Fibroblast of skin of left biceps (primary cell): ENCODE results near the gene PAX8.

ENCODE experiments used
- DNase-seq, 2 experiments: peaks; one replicate each; pipeline ENCODE4 v3.0.0-alpha.2; 2013; ENCODE audit warnings: low read depth in 2 of 2

PAX8 gene

GRCh38 chr2:113203901-113204519 lies 74.7 kb downstream of the PAX8 start:
- DNase-seq: peak in 1 of 2 experiments; percentile 23

DNA sequence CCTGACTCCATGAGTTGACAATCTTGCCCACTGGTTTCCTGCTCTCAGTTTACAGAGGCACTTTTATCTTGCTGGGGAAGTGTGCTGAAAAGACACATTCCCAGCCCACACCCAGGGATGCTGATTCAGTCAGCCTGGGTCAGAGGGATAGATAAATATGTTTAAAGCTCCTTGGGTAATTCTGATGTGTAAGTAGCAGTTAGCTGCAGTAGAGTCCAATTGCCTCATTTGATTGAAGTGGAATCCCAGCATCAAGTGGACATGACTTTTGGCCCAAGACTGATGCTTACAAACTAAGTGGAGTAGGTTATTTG lies 75.5 kb downstream of the PAX8 start:
- no peak for DNase-seq

DNA sequence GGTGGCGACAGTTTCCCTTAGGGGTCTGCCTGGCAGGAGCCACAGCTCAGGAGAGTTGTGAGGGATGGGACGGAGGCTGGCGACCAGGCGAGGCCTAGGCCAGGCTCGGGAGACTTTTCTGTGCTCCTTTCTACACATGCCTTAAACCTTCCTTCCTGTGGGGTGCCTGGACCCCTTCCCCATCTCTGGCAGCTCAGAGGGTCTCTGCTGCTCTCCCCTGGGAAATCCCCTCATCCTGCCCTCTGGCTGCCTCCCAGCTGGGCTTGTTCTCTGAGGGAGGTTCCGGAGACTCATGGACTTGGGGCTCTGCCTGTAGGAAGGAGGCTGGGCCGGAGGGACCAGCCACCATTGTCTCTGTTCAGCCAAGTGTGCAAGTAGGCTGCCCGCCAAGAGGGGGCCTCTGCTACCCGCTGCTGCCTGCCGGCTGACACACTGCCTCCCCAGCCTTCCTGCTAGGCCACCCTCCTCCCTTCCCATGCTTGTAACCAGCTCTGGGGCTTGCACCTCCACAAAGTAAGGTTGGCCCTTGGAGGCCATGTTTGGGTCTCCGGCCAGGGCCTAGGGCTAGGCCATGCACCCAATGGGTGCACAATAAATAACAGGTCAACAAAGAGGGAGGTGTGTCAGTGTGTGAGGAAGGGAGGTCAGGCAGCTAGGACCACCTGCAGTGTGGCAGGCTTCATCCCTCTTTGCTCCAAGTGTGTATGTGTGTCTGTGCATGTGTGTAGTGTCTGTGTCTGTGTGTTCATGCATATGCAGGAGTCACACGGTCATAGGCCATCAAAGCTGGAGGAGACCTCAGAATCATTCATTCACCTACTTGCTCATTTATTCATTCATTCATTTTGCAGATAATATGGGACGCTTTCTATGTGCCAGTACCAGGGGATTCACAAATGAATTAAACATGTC lies 76.2 kb downstream of the PAX8 start:
- DNase-seq: no peak

GRCh38 chr2:113201496-113202304 lies 77.0 kb downstream of the PAX8 start:
- no peak for DNase-seq

DNA sequence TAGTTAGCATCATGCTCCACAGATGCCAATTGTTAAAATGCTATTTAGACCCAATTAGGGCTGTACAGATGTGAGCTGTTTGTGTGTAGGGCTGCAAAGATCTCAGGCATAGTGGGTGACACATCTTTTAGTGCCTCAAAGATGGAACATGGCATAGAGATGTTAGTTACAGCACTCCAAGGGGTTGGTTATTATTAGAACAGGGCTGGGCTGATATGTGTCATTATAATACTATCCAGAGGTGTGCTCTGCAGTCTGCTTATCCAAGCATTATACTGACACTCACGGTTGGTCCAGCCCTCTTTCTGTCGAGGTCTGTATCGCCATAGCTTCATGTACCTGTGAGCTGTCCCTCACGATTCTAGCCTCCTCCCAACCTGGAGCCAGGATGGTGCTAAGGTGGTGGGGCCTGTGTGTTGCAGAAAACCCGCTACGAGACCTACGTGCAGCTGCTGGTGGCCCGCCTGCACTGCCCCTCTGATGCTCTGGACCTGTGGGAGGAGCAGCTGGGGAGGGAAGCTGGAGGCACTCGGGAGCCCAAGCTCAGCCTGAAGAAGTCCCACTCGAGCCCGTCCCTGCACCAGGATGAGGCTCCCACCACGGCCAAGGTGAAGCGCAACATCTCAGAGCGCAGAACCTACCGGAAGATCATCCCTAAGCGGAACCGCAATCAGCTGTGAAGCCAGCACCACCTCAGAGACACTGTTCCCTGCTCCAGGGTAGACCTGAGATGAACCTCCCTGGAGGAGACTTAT lies 77.8 kb downstream of the PAX8 start:
- DNase-seq: no peak

GRCh38 chr2:113200236-113200635 lies 78.5 kb downstream of the PAX8 start:
- DNase-seq: no peak

DNA sequence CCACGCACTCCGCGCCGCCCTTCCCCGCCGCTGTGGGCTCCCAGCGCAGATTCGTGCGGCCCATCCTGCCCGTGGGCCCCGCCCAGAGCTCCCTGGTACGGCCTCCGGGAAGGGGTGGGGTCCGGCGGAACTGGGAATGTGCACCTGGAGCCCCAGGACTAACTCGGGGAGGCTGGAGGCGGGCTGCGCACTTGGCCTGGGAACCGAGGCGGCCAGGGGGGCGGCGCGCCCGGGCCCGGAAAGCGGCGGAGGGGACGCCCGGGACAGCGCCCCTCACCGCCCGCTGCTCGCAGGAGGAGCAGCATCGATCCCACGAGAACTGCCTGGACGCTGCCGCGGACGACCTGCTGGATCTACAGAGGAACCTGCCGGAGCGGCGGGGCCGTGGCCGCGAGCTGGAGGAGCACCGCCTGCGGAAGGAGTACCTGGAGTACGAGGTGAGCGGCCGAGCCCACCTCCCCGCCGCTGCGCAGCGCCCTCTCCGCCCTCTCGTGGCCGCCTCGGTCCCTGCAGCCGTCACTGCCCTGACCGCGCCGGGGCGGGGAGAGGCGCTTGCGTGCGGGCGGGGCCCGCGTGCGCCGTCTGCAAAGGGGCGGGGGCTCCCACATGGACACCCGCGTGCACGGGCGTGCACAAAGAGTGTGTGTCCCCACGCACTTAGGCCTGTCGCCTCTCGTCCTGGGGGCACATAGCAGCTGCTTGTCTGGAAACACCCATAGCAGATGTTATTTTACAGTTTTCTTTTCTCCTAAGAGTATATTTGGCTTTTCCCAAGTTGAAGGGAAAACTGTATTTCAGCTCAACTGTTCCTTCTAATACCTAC lies 79.7 kb downstream of the PAX8 start:
- DNase-seq: peak; percentile 20 to 41

- no peak for DNase-seq
Measured at GRCh38 chr2:113198048-113198789, 80.5 kb downstream of the PAX8 start.

GRCh38 chr2:113197347-113198047 lies 81.2 kb downstream of the PAX8 start:
- DNase-seq: no peak

- DNase-seq: no peak
Measured at GRCh38 chr2:113196839-113197238, 81.9 kb downstream of the PAX8 start.

GRCh38 chr2:113195923-113196501 lies 82.7 kb downstream of the PAX8 start:
- DNase-seq: no peak

DNA sequence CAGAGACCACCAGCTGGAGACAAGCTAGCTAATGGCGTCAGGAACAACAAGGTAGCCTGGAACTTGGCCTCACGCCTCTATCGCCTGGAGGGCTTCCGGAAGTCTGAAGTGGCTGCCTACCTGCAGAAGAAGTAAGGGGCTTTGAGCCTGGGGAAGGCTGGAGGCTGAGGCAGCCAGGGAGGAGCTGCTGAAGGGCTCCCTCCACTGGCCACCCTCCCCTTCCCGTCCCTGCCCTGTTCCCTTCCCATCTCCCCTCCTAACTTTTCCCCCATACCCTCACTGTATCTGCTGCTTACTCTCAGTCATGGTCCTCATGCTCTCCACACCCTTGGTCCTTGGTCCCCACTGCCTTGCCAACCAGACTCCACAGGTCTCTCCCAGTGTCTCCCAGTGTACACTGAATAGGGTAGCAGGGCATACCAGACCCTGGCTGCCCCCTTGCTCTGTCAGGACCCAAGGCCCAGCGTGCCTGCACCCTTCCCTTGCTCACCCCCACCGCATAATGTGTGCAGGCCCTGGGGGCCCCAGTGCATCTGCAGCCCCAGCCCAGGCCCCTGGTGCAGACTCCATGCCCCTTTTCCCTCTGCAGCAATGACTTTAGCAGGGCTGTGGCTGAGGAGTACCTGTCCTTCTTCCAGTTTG lies 86.1 kb downstream of the PAX8 start:
- DNase-seq: no peak

DNA sequence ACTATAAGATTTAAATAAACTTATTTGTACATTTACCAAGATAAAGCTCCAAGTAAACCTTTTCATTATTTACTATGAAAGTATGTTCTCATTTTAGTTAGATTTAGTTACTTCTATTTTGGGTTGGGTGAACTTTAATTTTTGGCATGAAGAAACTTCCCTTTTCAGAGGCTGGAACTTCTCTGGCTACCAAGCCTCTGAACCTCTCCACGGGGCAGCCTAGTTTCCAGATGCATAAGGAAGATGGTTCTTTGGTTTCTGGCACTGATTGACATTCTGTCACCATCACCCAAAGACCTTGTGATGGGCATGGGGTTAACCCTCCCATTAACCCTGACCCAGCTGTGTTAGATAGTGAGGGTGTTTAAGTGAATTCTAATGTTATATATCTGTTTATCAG lies 87.8 kb downstream of the PAX8 start:
- no peak for DNase-seq

- DNase-seq: no peak
Measured at GRCh38 chr2:113187771-113188170, 91.0 kb downstream of the PAX8 start.

- DNase-seq: no peak
Measured at GRCh38 chr2:113186433-113186796, 92.3 kb downstream of the PAX8 start.

- no peak for DNase-seq
Measured at GRCh38 chr2:113185664-113186432, 92.9 kb downstream of the PAX8 start.

- DNase-seq: no peak
Measured at GRCh38 chr2:113184531-113185230, 94.0 kb downstream of the PAX8 start.
